Measurements from ENCODE around the gene UBE4B.

GRCh38 chr1:10189659-10190058 is 156.9 kb downstream of the UBE4B start:
- TF ChIP-seq EGR1 (IDR thresholded peaks at IDR 0.05; ENCODE audit: borderline replicate concordance in 1 of 2, low read depth in 2 of 2, low read length in 2 of 2) (no peak), POLR2A (IDR thresholded peaks at IDR 0.05; ENCODE audit: low read depth, low read length) (no peak), ZNF24 (IDR thresholded peaks at IDR 0.05) (no peak)
